ENCODE measurements around the gene PHACTR1. TPM values are rescaled to one million over a fixed set of nuclear protein-coding genes. Genes with fewer than 3 reads are reported as not detected.

The PHACTR1 gene
- total RNA-seq, 6 experiments from 2014 or later = 0.20 to 3.5 (median 0.93) TPM

- intact Hi-C loops (cut with DNase I) = no loop called here
These were observed 382.4 kb downstream of the PHACTR1 start for GRCh38 chr6:13098793-13099570.

GRCh38 chr6:13099771-13100170, 383.2 kb downstream of the PHACTR1 start:
- DNase-seq = no peak
- TF ChIP-seq CTCF (IDR thresholded peaks at IDR 0.05) (no peak), POLR2A (IDR thresholded peaks at IDR 0.05) (no peak)
- Histone ChIP-seq H3K4me1 (peaks cover 0 to 12% (median 0%) of the 10 kb centered on the region in 4 donors), H3K4me3 (no peak overlapping the region), H3K27me3 (no peaks in the 10 kb centered on the region), H3K36me3 (no peaks in the 10 kb centered on the region), H3K9me3 (no peaks in the 10 kb centered on the region), H3K27ac (no peak overlapping the region)
- ATAC-seq = no peak
- intact Hi-C loops (cut with DNase I) = no loop called here

More at GRCh38 chr6:13098793-13099570, 382.4 kb downstream of the PHACTR1 start:
- DNase-seq (no peak), ATAC-seq (no peak)
- Histone ChIP-seq H3K4me1 (peaks cover 0 to 12% (median 0%) of the 10 kb centered on the region in 4 donors), H3K27me3 (no peaks in the 10 kb centered on the region), H3K36me3 (no peaks in the 10 kb centered on the region), H3K27ac (no peak overlapping the region), H3K4me3 (no peak overlapping the region), H3K9me3 (no peaks in the 10 kb centered on the region)
- WGBS (ENCODE audit: insufficient coverage, low coverage, low lambda C conversion rate, missing lambda C conversion rate) = 69% methylated on average over 5 of the region's 5 CpGs
- TF ChIP-seq POLR2A (IDR thresholded peaks at IDR 0.05) (no peak), CTCF (IDR thresholded peaks at IDR 0.05) (no peak)

- no peak overlapping the region for H3K4me3 ChIP-seq
- ATAC-seq = peak in 1 of 4 donors; percentile 38
- TF ChIP-seq POLR2A (IDR thresholded peaks at IDR 0.05) = no peak
- TF ChIP-seq CTCF (IDR thresholded peaks at IDR 0.05) = no peak
- 27% methylated on average over 5 of the region's 5 CpGs for WGBS (ENCODE audit: insufficient coverage, low coverage, low lambda C conversion rate, missing lambda C conversion rate)
- intact Hi-C loops (cut with DNase I) = no loop called here
- H3K9me3 ChIP-seq = no peaks in the 10 kb centered on the region
- DNase-seq = no peak
- no peaks in the 10 kb centered on the region for H3K27me3 ChIP-seq
- H3K36me3 ChIP-seq = no peaks in the 10 kb centered on the region
- peaks cover 0 to 12% (median 0%) of the 10 kb centered on the region in 4 donors for H3K4me1 ChIP-seq
- no peak overlapping the region for H3K27ac ChIP-seq
These were observed 384.8 kb downstream of the PHACTR1 start for GRCh38 chr6:13101409-13101808.

GRCh38 chr6:13101985-13102384, 385.4 kb downstream of the PHACTR1 start:
- DNase-seq = no peak
- 16% methylated on average over 2 of the region's 2 CpGs for WGBS (ENCODE audit: insufficient coverage, low coverage, low lambda C conversion rate, missing lambda C conversion rate)

More at GRCh38 chr6:13101985-13102384, 385.4 kb downstream of the PHACTR1 start:
- intact Hi-C loops (cut with DNase I) = no loop called here
- no peak overlapping the region for H3K27ac ChIP-seq
- H3K4me3 ChIP-seq = no peak overlapping the region
- H3K27me3 ChIP-seq = no peaks in the 10 kb centered on the region
- H3K4me1 ChIP-seq = peaks cover 0 to 12% (median 0%) of the 10 kb centered on the region in 4 donors
- TF ChIP-seq POLR2A (IDR thresholded peaks at IDR 0.05) (no peak), CTCF (IDR thresholded peaks at IDR 0.05) (no peak)
- peak; percentile 61 to 92 (median 68) for ATAC-seq
- H3K9me3 ChIP-seq = no peaks in the 10 kb centered on the region
- no peaks in the 10 kb centered on the region for H3K36me3 ChIP-seq
